ENCODE measurements around the gene CTNNBL1. TPM values are rescaled to one million over a fixed set of nuclear protein-coding genes. Genes with fewer than 3 reads are reported as not detected.
A peak's percentile ranks its signal among the peaks of the same experiment; 100 is the strongest.
"Not testable (repeated sequence)": the region's sequence is repeated elsewhere in the genome, so short reads cannot be mapped to it uniquely, and the experiment has no call there.

The CTNNBL1 gene
- total and polyA plus RNA-seq, 2 experiments from 2014 or later, result 27.6 to 55.0 TPM

DNA sequence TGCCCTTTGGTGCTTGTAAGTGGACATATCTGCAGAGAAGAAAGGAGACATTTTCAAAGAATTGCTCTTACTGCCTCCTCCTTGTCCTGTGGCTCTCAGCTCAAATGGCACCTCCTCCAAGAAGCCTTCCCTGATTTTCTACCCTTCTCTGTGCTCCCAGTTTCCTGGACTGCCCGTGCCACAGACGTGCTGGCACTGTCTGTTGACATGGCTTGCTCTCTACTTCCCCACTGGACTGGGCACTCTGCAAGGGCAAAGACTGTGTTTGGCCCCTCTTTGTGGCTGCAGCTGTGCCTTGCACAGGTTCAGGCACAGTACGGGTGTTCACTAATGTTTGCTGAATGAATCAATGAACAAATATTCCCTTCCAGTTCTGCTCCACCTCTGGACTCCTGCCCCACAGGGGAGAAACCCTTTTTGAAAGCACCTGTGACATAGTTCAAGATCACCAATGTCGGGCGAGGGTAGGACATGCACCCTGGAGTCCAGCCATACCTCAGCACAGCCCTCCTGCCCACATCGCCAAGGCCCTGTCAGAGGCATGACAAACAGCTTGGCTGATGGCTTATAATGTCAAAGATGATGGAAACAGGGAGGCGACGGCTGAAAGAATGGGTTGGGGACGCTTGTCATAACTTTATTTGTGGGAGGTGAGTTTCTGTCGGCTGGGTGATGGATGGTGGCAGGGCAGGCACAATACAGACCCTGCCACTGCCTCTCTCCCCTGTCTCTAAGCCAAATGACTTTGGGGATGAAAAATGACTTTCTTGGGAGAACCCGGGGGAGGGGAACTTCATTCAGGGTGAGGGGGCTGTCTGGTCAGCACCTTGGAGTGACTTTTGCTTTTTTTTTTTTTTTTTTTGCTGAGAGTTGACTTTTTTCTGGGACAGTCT, 15.6 kb upstream of the CTNNBL1 start:
- Histone ChIP-seq H3K9me3 (ENCODE audit: low read depth) (no peaks in the 10 kb centered on the region), H3K4me1 (ENCODE audit: insufficient read depth) (no peaks in the 10 kb centered on the region), H3K27ac (no peak overlapping the region), H2AFZ (no peak overlapping the region), H3K79me2 (no peaks in the 10 kb centered on the region), H3K4me2 (no peak overlapping the region), H3K27me3 (no peaks in the 10 kb centered on the region), H4K20me1 (ENCODE audit: insufficient read depth, poor library complexity, severe bottlenecking) (no peaks in the 10 kb centered on the region), H3K9me2 (replicated peaks; ENCODE audit: insufficient read depth) (no peaks in the 10 kb centered on the region), H3K36me3 (replicated peaks; ENCODE audit: insufficient read depth, low read depth) (no peaks in the 10 kb centered on the region), H3K4me3 (no peak overlapping the region)
- WGBS (ENCODE audit: low lambda C conversion rate, missing lambda C conversion rate), result 82% methylated on average over 11 of the region's 11 CpGs
- no peak for DNase-seq (ENCODE audit: low spot score)
- TF ChIP-seq EZH2phosphoT487 (IDR thresholded peaks at IDR 0.05; ENCODE audit: low read depth, severe bottlenecking, unreplicated experiment) (no peak), EZH2 (IDR thresholded peaks at IDR 0.05; ENCODE audit: borderline replicate concordance) (no peak)
- TF ChIP-seq, protein P1, sequence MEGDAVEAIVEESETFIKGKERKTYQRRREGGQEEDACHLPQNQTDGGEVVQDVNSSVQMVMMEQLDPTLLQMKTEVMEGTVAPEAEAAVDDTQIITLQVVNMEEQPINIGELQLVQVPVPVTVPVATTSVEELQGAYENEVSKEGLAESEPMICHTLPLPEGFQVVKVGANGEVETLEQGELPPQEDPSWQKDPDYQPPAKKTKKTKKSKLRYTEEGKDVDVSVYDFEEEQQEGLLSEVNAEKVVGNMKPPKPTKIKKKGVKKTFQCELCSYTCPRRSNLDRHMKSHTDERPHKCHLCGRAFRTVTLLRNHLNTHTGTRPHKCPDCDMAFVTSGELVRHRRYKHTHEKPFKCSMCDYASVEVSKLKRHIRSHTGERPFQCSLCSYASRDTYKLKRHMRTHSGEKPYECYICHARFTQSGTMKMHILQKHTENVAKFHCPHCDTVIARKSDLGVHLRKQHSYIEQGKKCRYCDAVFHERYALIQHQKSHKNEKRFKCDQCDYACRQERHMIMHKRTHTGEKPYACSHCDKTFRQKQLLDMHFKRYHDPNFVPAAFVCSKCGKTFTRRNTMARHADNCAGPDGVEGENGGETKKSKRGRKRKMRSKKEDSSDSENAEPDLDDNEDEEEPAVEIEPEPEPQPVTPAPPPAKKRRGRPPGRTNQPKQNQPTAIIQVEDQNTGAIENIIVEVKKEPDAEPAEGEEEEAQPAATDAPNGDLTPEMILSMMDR (IDR thresholded peaks at IDR 0.05; ENCODE audit: poor library complexity), result no peak

DNA sequence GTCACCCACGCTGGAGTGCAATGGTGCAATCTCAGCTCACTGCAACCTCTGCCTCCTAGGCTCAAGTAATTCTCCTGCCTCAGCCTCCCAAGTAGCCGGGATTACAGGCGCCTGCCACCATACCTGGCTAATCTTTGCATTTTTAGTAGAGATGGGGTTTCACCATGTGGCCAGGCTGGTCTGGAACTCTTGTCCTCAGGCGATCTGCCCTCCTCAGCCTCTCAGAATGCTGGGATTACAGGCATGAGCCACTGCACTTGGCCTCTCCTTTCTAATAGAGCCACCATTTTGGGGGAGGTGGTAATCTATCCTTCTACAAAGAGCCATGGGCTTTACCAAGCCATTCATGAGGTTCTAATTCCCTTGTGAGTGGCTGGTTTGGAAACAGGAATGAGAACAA, 14.1 kb upstream of the CTNNBL1 start:
- H3K9me3 ChIP-seq (ENCODE audit: low read depth); H3K27ac ChIP-seq; H3K4me1 ChIP-seq (ENCODE audit: insufficient read depth); H3K79me2 ChIP-seq; DNase-seq (ENCODE audit: low spot score); H3K4me3 ChIP-seq; H2AFZ ChIP-seq; H4K20me1 ChIP-seq (ENCODE audit: insufficient read depth, poor library complexity, severe bottlenecking); H3K27me3 ChIP-seq; H3K9me2 ChIP-seq (replicated peaks; ENCODE audit: insufficient read depth); H3K36me3 ChIP-seq (replicated peaks; ENCODE audit: insufficient read depth, low read depth); H3K4me2 ChIP-seq: not testable (repeated sequence)
- WGBS (ENCODE audit: low lambda C conversion rate, missing lambda C conversion rate), result 89% methylated on average over 4 of the region's 4 CpGs

DNA sequence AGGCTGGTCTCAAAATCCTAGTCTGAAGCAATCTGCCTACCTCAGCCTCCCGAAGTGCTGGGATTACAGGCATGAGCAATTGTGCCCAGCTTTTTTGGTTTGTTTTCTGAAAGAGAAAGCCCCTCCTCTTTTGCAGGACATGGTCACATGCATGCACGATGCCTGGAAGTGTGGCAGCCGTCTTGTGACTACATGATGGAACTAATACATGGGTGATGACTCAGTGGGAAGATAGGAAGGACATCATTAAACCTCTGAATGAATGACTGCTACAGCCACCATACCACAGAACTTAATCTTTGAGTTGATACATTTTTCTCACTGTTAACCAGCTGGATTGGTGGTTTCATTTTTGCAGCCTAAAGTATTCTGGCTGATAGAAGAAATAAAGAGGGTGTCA, 13.4 kb upstream of the CTNNBL1 start:
- TF ChIP-seq EZH2phosphoT487 (IDR thresholded peaks at IDR 0.05; ENCODE audit: low read depth, severe bottlenecking, unreplicated experiment) (no peak), EZH2 (IDR thresholded peaks at IDR 0.05; ENCODE audit: borderline replicate concordance) (no peak)
- TF ChIP-seq, protein P1 (IDR thresholded peaks at IDR 0.05; ENCODE audit: poor library complexity), result no peak
- H3K36me3 ChIP-seq (replicated peaks; ENCODE audit: insufficient read depth, low read depth), result no peaks in the 10 kb centered on the region
- no peak overlapping the region for H3K27ac ChIP-seq
- no peaks in the 10 kb centered on the region for H3K9me3 ChIP-seq (ENCODE audit: low read depth)
- H3K4me1 ChIP-seq (ENCODE audit: insufficient read depth), result no peaks in the 10 kb centered on the region
- no peaks in the 10 kb centered on the region for H3K9me2 ChIP-seq (replicated peaks; ENCODE audit: insufficient read depth)
- DNase-seq (ENCODE audit: low spot score), result peak; percentile 26
- 69% methylated on average over 3 of the region's 3 CpGs for WGBS (ENCODE audit: low lambda C conversion rate, missing lambda C conversion rate)
- no peaks in the 10 kb centered on the region for H3K27me3 ChIP-seq
- H3K79me2 ChIP-seq, result no peaks in the 10 kb centered on the region
- no peaks in the 10 kb centered on the region for H4K20me1 ChIP-seq (ENCODE audit: insufficient read depth, poor library complexity, severe bottlenecking)
- no peak overlapping the region for H3K4me2 ChIP-seq
- H2AFZ ChIP-seq, result no peak overlapping the region
- H3K4me3 ChIP-seq, result no peak overlapping the region

DNA sequence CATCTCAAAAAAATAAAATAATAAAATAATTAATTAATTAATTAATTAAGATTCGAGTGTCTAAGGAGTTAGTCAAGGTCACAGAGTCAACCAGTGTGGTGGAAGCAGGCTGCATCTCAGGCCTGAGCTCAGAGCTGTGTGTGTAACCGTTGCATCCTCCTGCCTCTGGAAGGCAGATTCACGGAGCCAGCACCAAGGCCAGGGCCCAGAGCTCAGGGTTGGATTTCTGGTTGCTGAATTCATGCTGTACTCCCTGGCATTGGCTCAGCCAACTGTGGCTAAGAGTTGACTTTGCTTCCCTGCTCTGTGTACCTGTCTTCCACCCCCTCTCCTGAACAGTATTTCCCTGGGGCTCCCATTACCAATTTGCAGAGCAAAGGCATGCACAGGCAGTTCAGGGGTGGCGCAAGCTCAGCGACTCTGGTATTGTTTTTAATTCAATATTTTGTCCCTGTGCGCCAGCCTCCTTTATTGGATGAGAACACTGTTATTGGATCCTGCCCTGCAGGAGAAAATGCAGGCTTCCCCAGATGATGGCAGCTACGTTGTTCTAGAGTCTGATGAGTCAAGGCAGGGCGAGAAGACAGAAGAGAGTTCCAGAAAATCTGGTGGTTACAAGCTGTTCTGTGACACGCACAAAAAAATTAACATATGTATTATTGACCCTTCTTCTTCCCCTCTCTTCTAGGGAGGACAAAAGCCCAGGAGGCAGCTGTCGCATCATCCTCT, 12.3 kb upstream of the CTNNBL1 start:
- Histone ChIP-seq H3K9me2 (replicated peaks; ENCODE audit: insufficient read depth) (no peaks in the 10 kb centered on the region), H2AFZ (no peak overlapping the region), H3K4me3 (no peak overlapping the region), H3K9me3 (ENCODE audit: low read depth) (no peaks in the 10 kb centered on the region), H3K36me3 (replicated peaks; ENCODE audit: insufficient read depth, low read depth) (no peaks in the 10 kb centered on the region), H3K4me1 (ENCODE audit: insufficient read depth) (no peaks in the 10 kb centered on the region), H3K27me3 (no peaks in the 10 kb centered on the region), H3K79me2 (no peaks in the 10 kb centered on the region), H3K4me2 (no peak overlapping the region), H4K20me1 (ENCODE audit: insufficient read depth, poor library complexity, severe bottlenecking) (no peaks in the 10 kb centered on the region), H3K27ac (no peak overlapping the region)
- WGBS (ENCODE audit: low lambda C conversion rate, missing lambda C conversion rate), result 75% methylated on average over 10 of the region's 10 CpGs
- TF ChIP-seq EZH2phosphoT487 (IDR thresholded peaks at IDR 0.05; ENCODE audit: low read depth, severe bottlenecking, unreplicated experiment) (no peak), EZH2 (IDR thresholded peaks at IDR 0.05; ENCODE audit: borderline replicate concordance) (no peak)
- TF ChIP-seq, protein P1 (IDR thresholded peaks at IDR 0.05; ENCODE audit: poor library complexity), result no peak
- DNase-seq (ENCODE audit: low spot score), result no peak

DNA sequence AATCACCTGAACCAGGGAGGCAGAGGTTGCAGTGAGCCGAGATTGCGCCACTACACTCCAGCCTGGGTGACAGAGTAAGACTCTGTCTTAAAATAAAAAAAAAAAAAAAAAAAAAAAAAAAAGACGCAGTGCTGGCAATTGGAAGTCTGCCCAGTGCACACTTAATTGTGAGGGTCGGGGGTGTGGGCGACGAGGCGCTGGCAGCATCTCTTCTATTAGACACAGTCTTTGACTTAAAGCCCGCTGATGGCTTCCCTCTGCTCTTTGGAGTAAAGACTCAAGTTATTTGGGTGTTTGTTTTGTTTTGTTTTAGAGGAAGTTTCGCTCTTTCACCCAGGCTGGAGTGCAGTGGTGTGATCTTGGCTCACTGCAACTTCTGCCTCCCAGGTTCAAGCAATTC, 10.7 kb upstream of the CTNNBL1 start:
- not testable (repeated sequence) for H3K4me2 ChIP-seq; H3K4me1 ChIP-seq (ENCODE audit: insufficient read depth); H3K27me3 ChIP-seq; H2AFZ ChIP-seq; H3K79me2 ChIP-seq; H3K36me3 ChIP-seq (replicated peaks; ENCODE audit: insufficient read depth, low read depth); H3K9me2 ChIP-seq (replicated peaks; ENCODE audit: insufficient read depth); H4K20me1 ChIP-seq (ENCODE audit: insufficient read depth, poor library complexity, severe bottlenecking); H3K27ac ChIP-seq; DNase-seq (ENCODE audit: low spot score); H3K4me3 ChIP-seq; H3K9me3 ChIP-seq (ENCODE audit: low read depth)
- WGBS (ENCODE audit: low lambda C conversion rate, missing lambda C conversion rate), result 86% methylated on average over 8 of the region's 9 CpGs

Data from hepatocyte (in vitro differentiated cells).